ENCODE measurements around the gene EEF1G.
A peak's percentile ranks its signal among the peaks of the same experiment; 100 is the strongest.
"Not testable (repeated sequence)": the region's sequence is repeated elsewhere in the genome, so short reads cannot be mapped to it uniquely, and the experiment has no call there.

The EEF1G gene

GRCh38 chr11:62553080-62553838 is 20.4 kb downstream of the EEF1G start:
- peak; percentile 95 to 98 for DNase-seq (ENCODE audit: low read depth in 2 of 2)
- peak overlapping the region; percentile 19 to 34 for H3K4me3 ChIP-seq (replicated peaks in 1 of 2; ENCODE audit: low read depth in 2 of 2, low read length in 2 of 2)
- TF ChIP-seq CTCF (IDR thresholded peaks at IDR 0.05; ENCODE audit: low read depth, low read length), result no peak

GRCh38 chr11:62552485-62553079 is 21.1 kb downstream of the EEF1G start:
- TF ChIP-seq CTCF (IDR thresholded peaks at IDR 0.05; ENCODE audit: low read depth, low read length), result no peak
- DNase-seq (ENCODE audit: low read depth in 2 of 2), result peak; percentile 51 to 60
- H3K4me3 ChIP-seq (replicated peaks in 1 of 2; ENCODE audit: low read depth in 2 of 2, low read length in 2 of 2), result peak overlapping the region in 1 of 2 donors; percentile 34

GRCh38 chr11:62550478-62550877 is 23.2 kb downstream of the EEF1G start:
- H3K4me3 ChIP-seq (replicated peaks in 1 of 2; ENCODE audit: low read depth in 2 of 2, low read length in 2 of 2); DNase-seq (ENCODE audit: low read depth in 2 of 2): not testable (repeated sequence)

- peak overlapping the region in 1 of 2 donors; percentile 26 for H3K4me3 ChIP-seq (replicated peaks in 1 of 2; ENCODE audit: low read depth in 2 of 2, low read length in 2 of 2)
- DNase-seq (ENCODE audit: low read depth in 2 of 2), result peak; percentile 62 to 67
- TF ChIP-seq CTCF (IDR thresholded peaks at IDR 0.05; ENCODE audit: low read depth, low read length), result no peak
These were observed 25.0 kb downstream of the EEF1G start for GRCh38 chr11:62548545-62549335.

- no peak for TF ChIP-seq CTCF (IDR thresholded peaks at IDR 0.05; ENCODE audit: low read depth, low read length)
- no peak for DNase-seq (ENCODE audit: low read depth in 2 of 2)
- H3K4me3 ChIP-seq (replicated peaks in 1 of 2; ENCODE audit: low read depth in 2 of 2, low read length in 2 of 2), result peak overlapping the region; percentile 93 to 95
These were observed 25.9 kb downstream of the EEF1G start for GRCh38 chr11:62547691-62548281.

GRCh38 chr11:62546929-62547625 is 26.6 kb downstream of the EEF1G start:
- peak overlapping the region; percentile 93 to 95 for H3K4me3 ChIP-seq (replicated peaks in 1 of 2; ENCODE audit: low read depth in 2 of 2, low read length in 2 of 2)
- no peak for TF ChIP-seq CTCF (IDR thresholded peaks at IDR 0.05; ENCODE audit: low read depth, low read length)
- peak; percentile 37 to 58 for DNase-seq (ENCODE audit: low read depth in 2 of 2)
